Measurements from ENCODE around the gene PTGES3.

- TF ChIP-seq CTCF (IDR thresholded peaks at IDR 0.05; ENCODE audit: poor library complexity) (no peak), EZH2 (IDR thresholded peaks at IDR 0.05; ENCODE audit: borderline replicate concordance) (no peak)
Observed at GRCh38 chr12:56714431-56714929, 26.4 kb upstream of the PTGES3 start.
